CD4-positive, alpha-beta T cell (primary cell): ENCODE data around the gene KIF25. TPM values are rescaled to one million over a fixed set of nuclear protein-coding genes. Genes with fewer than 3 reads are reported as not detected.
"Not testable (repeated sequence)": the region's sequence is repeated elsewhere in the genome, so short reads cannot be mapped to it uniquely, and the experiment has no call there.

Source experiments
- ATAC-seq: fragments of 200-7000 bp; cut with Tn5 transposase; one replicate; pipeline ENCODE4 v1.10.0; 2022; ENCODE audit warnings: mild to moderate bottlenecking; ENCODE audit not compliant: poor library complexity
- CTCF ChIA-PET: fragments of 350-600 bp; sonication (Branson Sonifier 250); formaldehyde crosslinking; loops from one replicate; lab custom pipeline; 2021; ENCODE audit warnings: antibody characterized with exemption, inconsistent platforms; lab: Charles Lee
- POLR2A ChIA-PET: fragments of 350-600 bp; sonication (Branson Sonifier 250); formaldehyde crosslinking; loops from one replicate; lab custom pipeline; 2021; ENCODE audit warnings: antibody characterized with exemption, inconsistent platforms; lab: Charles Lee
- DNase-seq, 14 experiments: peaks; one replicate each; pipeline ENCODE4 v3.0.0-alpha.2; 2013 to 2020; ENCODE audit warnings: mixed read lengths in 2 of 14
- H3K27ac ChIP-seq, 2 donors: one replicate each; pipeline versions ENCODE4 v1.5.1 to v1.7.0; 2013; ENCODE audit warnings: low read length in 2 of 2, low read depth in 1 of 2, mild to moderate bottlenecking in 1 of 2
- H3K27me3 ChIP-seq, 2 experiments: 1 replicate in 1 of 2; 2 replicates in 1 of 2; pipeline versions ENCODE4 v1.6.1 to v1.7.0; 2013; ENCODE audit warnings: low read length in 2 of 2, control low read depth in 1 of 2, mild to moderate bottlenecking in 1 of 2, moderate library complexity in 1 of 2; ENCODE audit not compliant: insufficient read depth in 2 of 2, control insufficient read depth in 1 of 2
- H3K36me3 ChIP-seq: one replicate; pipeline ENCODE4 v1.6.1; 2013; ENCODE audit warnings: low read length, control low read depth; ENCODE audit not compliant: insufficient read depth
- H3K4me1 ChIP-seq: one replicate; pipeline ENCODE4 v1.6.1; 2013; ENCODE audit warnings: low read length, control low read depth; ENCODE audit not compliant: insufficient read depth
- H3K4me3 ChIP-seq: one replicate; pipeline ENCODE4 v1.5.1; 2013; ENCODE audit warnings: mild to moderate bottlenecking, low read length, moderate library complexity
- H3K9me3 ChIP-seq, 2 experiments: 1 replicate in 1 of 2; 2 replicates in 1 of 2; pipeline versions ENCODE4 v1.6.1 to v1.7.0; 2013; ENCODE audit warnings: low read length in 2 of 2, mild to moderate bottlenecking in 2 of 2, control low read depth in 1 of 2, moderate library complexity in 1 of 2; ENCODE audit not compliant: control insufficient read depth in 1 of 2, insufficient read depth in 1 of 2
- H3K27ac Mint-ChIP-seq: one replicate; pipeline ENCODE4 v1.8.0; 2020; ENCODE audit warnings: mixed read lengths
- H3K27me3 Mint-ChIP-seq: one replicate; pipeline ENCODE4 v1.8.0; 2021; ENCODE audit warnings: mixed read lengths
- H3K36me3 Mint-ChIP-seq: one replicate; pipeline ENCODE4 v1.8.0; 2021; ENCODE audit warnings: low read depth, mixed read lengths
- H3K4me1 Mint-ChIP-seq: one replicate; pipeline ENCODE4 v1.8.0; 2021; ENCODE audit warnings: low read depth, mixed read lengths
- H3K4me3 Mint-ChIP-seq: one replicate; pipeline ENCODE4 v1.8.0; 2020; ENCODE audit warnings: mild to moderate bottlenecking, mixed read lengths
- H3K9me3 Mint-ChIP-seq: one replicate; pipeline ENCODE4 v1.8.0; 2020; ENCODE audit warnings: mixed read lengths
- intact Hi-C, 2 experiments: fragments of 100-400 bp; cut with DNase I in 1 of 2; cut with micrococcal nuclease in 1 of 2; formaldehyde crosslinking; loops; one replicate each; pipeline versions ENCODE4 v1.15.1 to v1.9.0; 2023 to 2025; cut with DNase I, micrococcal nuclease
- total RNA-seq, 174 experiments: library from RNA in 2 of 174; stranded (reverse) in 2 of 174; gene quantifications; one replicate each; pipeline ENCODE4 v1.2.3 and lab custom pipeline; 2021 to 2026
- TF ChIP-seq, protein P1 (sequence below): fragments of 200-600 bp; IDR thresholded peaks from one replicate; pipeline ENCODE4 v1.8.0; 2022; ENCODE audit warnings: antibody characterized with exemption, mild to moderate bottlenecking

The KIF25 gene
- total RNA-seq, 2 experiments from 2014 or later = not detected

DNA sequence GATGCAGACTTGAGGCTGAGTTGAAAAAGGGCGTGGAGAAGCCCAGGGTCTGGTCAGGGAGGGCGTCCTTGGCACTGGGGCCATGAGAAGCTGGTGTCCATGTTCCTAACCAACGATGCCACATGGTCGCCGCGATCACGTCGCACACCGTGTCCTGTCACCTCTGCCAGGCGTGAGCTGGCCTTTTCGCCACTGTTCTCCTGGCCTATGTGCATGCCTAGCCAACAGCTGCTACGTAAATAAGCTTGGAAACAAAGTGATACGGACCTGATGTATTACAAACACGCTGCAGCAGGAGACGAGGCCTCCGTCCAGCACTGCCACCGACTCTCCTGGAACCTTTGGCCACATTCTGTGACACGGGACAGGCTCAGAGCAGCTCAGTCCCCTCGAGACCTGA, 22.0 kb upstream of the KIF25 start:
- no peaks in the 10 kb centered on the region for H3K36me3 Mint-ChIP-seq
- no peaks in the 10 kb centered on the region for H3K9me3 Mint-ChIP-seq
- no peaks in the 10 kb centered on the region for H3K27me3 ChIP-seq
- TF ChIP-seq, protein P1, sequence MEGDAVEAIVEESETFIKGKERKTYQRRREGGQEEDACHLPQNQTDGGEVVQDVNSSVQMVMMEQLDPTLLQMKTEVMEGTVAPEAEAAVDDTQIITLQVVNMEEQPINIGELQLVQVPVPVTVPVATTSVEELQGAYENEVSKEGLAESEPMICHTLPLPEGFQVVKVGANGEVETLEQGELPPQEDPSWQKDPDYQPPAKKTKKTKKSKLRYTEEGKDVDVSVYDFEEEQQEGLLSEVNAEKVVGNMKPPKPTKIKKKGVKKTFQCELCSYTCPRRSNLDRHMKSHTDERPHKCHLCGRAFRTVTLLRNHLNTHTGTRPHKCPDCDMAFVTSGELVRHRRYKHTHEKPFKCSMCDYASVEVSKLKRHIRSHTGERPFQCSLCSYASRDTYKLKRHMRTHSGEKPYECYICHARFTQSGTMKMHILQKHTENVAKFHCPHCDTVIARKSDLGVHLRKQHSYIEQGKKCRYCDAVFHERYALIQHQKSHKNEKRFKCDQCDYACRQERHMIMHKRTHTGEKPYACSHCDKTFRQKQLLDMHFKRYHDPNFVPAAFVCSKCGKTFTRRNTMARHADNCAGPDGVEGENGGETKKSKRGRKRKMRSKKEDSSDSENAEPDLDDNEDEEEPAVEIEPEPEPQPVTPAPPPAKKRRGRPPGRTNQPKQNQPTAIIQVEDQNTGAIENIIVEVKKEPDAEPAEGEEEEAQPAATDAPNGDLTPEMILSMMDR = no peak
- no peak for ATAC-seq
- no peak overlapping the region for H3K27ac Mint-ChIP-seq
- intact Hi-C loops = no loop called here
- CTCF ChIA-PET = no interaction called here
- POLR2A ChIA-PET = no interaction called here
- DNase-seq = no peak
- H3K9me3 ChIP-seq = peaks cover 0 to 8% of the 10 kb centered on the region in 2 experiments
- H3K4me3 Mint-ChIP-seq = no peak overlapping the region
- H3K36me3 ChIP-seq = no peaks in the 10 kb centered on the region
- no peak overlapping the region for H3K4me3 ChIP-seq
- no peaks in the 10 kb centered on the region for H3K4me1 ChIP-seq
- no peaks in the 10 kb centered on the region for H3K4me1 Mint-ChIP-seq
- H3K27ac ChIP-seq = no peak overlapping the region
- peaks cover 13% of the 10 kb centered on the region for H3K27me3 Mint-ChIP-seq

DNA sequence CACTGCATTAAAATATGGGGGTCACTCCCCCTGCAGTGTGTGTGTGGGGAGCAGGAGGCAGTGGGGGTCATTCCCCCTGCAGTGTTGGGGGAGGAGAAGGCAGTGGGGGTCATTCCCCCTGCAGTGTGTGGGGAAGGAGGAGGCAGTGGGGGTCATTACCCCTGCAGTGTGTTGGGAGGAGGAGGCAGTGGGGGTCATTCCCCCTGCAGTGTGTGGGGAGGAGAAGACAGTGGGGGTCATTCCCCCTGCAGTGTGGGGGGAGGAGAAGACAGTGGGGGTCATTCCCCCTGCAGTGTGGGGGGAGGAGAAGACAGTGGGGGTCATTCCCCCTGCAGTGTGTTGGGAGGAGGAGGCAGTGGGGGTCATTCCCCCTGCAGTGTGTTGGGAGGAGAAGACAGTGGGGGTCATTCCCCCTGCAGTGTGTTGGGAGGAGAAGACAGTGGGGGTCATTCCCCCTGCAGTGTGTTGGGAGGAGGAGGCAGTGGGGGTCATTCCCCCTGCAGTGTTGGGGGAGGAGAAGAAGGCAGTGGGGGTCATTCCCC, 21.3 kb upstream of the KIF25 start:
- H3K4me3 Mint-ChIP-seq, H3K4me1 Mint-ChIP-seq, H3K36me3 Mint-ChIP-seq, H3K4me1 ChIP-seq, H3K36me3 ChIP-seq, H3K27ac ChIP-seq, H3K9me3 Mint-ChIP-seq, DNase-seq, H3K27me3 ChIP-seq, intact Hi-C loops, H3K4me3 ChIP-seq, POLR2A ChIA-PET, H3K27ac Mint-ChIP-seq, ATAC-seq, H3K9me3 ChIP-seq, CTCF ChIA-PET: not testable (repeated sequence)
- peaks cover 13% of the 10 kb centered on the region for H3K27me3 Mint-ChIP-seq

DNA sequence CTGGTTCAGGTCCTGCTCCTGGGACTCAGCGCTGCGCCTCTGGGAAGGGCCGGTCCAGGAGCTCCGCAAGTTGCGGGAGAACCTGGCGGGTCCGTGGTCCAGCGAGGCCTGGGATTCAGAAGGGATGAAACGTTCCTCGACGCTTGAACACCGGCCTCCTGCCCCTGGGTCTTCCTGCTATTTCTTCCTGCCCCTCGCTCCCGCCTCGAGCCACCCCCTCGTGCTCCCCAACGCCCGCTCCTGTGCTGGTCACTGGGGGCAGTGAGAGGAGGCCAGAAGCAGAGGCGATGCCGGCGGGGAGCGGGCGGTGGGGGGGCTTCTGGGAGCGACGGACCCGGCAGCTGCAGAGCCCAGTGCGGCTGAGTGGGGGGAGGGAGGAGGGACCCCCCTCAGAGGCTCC, 20.8 kb upstream of the KIF25 start:
- H3K9me3 Mint-ChIP-seq = no peaks in the 10 kb centered on the region
- ATAC-seq (no peak), DNase-seq (no peak)
- Histone ChIP-seq H3K27me3 (no peaks in the 10 kb centered on the region), H3K4me1 (no peaks in the 10 kb centered on the region), H3K36me3 (no peaks in the 10 kb centered on the region), H3K27ac (no peak overlapping the region), H3K4me3 (no peak overlapping the region), H3K9me3 (peaks cover 0 to 8% of the 10 kb centered on the region in 2 experiments)
- H3K27me3 Mint-ChIP-seq = peaks cover 13% of the 10 kb centered on the region
- ChIA-PET CTCF (no interaction called here), POLR2A (no interaction called here)
- no peak overlapping the region for H3K4me3 Mint-ChIP-seq
- TF ChIP-seq, protein P1 = no peak
- H3K4me1 Mint-ChIP-seq = no peaks in the 10 kb centered on the region
- intact Hi-C loops = no loop called here
- H3K27ac Mint-ChIP-seq = no peak overlapping the region
- H3K36me3 Mint-ChIP-seq = no peaks in the 10 kb centered on the region
